Measurements from ENCODE around the gene COL6A5. TPM values are rescaled to one million over a fixed set of nuclear protein-coding genes. Genes with fewer than 3 reads are reported as not detected.

COL6A5 gene
- total and polyA plus RNA-seq, 10 of the 15 experiments (the other 5 are each of a cell fraction or from before 2014, with no cell fraction given) = 0.04 to 0.11 TPM; not detected in 8

- TF ChIP-seq PBX3 (IDR thresholded peaks at IDR 0.05; ENCODE audit: insufficient replicate concordance, low read depth, low read length) (no peak), BRCA1 (IDR thresholded peaks at IDR 0.05; ENCODE audit: low read depth, low read length) (no peak), YBX1 (IDR thresholded peaks at IDR 0.05) (no peak), FOS (IDR thresholded peaks at IDR 0.05; ENCODE audit: borderline replicate concordance, extremely low read depth, insufficient read length) (no peak)
Observed at GRCh38 chr3:130310109-130310508, 35.4 kb upstream of the COL6A5 start (continued).

GRCh38 chr3:130312374-130312773 is 33.1 kb upstream of the COL6A5 start:
- RAD21 ChIA-PET (ENCODE audit: unreplicated experiment) = no interaction called here
- BruUV-seq (replicated peaks) = no TSS peak

DNA sequence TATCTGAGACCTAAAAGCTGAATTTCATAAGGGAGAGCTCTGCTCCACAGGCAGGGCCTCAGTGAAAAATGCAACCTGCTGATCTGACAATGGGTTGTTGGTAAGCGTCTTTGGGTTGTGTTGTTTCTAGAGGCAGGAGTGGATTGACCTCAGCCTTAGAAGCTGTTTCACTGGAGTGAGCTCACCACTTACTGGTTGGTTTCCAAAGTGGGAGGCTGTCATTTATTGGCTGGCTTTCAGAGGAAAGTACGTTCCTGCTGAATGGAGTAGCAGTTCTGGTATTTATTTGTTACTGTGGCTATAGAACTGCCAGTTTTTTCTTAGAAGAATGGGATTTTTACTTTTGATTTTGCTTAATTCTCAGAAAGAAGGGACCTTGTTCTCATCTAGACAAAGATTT is 29.3 kb upstream of the COL6A5 start:
- H2AFZ ChIP-seq (ENCODE audit: control insufficient read depth, low read depth, low read length) = no peak overlapping the region
- H3K4me3 ChIP-seq = no peak overlapping the region
- 44% methylated on average over 2 of the region's 2 CpGs for WGBS (ENCODE audit: insufficient coverage, insufficient replicate concordance, low lambda C conversion rate, missing lambda C conversion rate)
- H3K79me2 ChIP-seq (ENCODE audit: control insufficient read depth, insufficient read depth, low read length) = no peaks in the 10 kb centered on the region
- SMC1A ChIA-PET (ENCODE audit: uncharacterized antibody, unreplicated experiment) = no interaction called here
- in situ Hi-C loops (cut with MboI) (no loop called here), intact Hi-C loops (cut with micrococcal nuclease; ENCODE audit: unreplicated experiment) (no loop called here)
- H3K9me3 ChIP-seq (replicated peaks; ENCODE audit: control insufficient read depth, insufficient read depth, low read length) = no peaks in the 10 kb centered on the region
- CTCF ChIA-PET = no interaction called here
- H3K27me3 ChIP-seq (replicated peaks in 1 of 2; ENCODE audit: control insufficient read depth in 2 of 2, insufficient read depth in 2 of 2, low read length in 1 of 2) = no peaks in the 10 kb centered on the region
- no peak for TF ChIP-seq ZZZ3 (IDR thresholded peaks at IDR 0.05; ENCODE audit: control insufficient read depth, insufficient read length, low read depth)
- no peak for TF ChIP-seq YY1 (IDR thresholded peaks at IDR 0.05; ENCODE audit: low read depth, low read length)
- H4K20me1 ChIP-seq (ENCODE audit: control insufficient read depth, insufficient read depth) = no peaks in the 10 kb centered on the region
- FAIRE-seq = no peak
- H3K9ac ChIP-seq (ENCODE audit: control insufficient read depth, insufficient read depth, low read length) = no peak overlapping the region
- peak; percentile 21; the same call in 1 of the 3 replicates for ATAC-seq
- no TSS peak for BruUV-seq (replicated peaks)
- no peak overlapping the region for H3K27ac ChIP-seq (ENCODE audit: control insufficient read depth, insufficient read depth)
- no peak overlapping the region for H3K4me2 ChIP-seq (ENCODE audit: control insufficient read depth, insufficient read depth)
- POLR2A ChIA-PET = no interaction called here
- H3K36me3 ChIP-seq (ENCODE audit: control insufficient read depth in 2 of 2, insufficient read depth in 2 of 2, low read length in 1 of 2) = no peaks in the 10 kb centered on the region
- no peaks in the 10 kb centered on the region for H3K4me1 ChIP-seq (ENCODE audit: control insufficient read depth, insufficient read depth, low read length)
- DNase-seq (ENCODE audit: low read depth, low spot score) = no peak
- RAD21 ChIA-PET (ENCODE audit: unreplicated experiment) = no interaction called here

More at GRCh38 chr3:130312374-130312773, 33.1 kb upstream of the COL6A5 start:
- SMC1A ChIA-PET (ENCODE audit: uncharacterized antibody, unreplicated experiment) = no interaction called here
- H3K9me3 ChIP-seq (replicated peaks; ENCODE audit: control insufficient read depth, insufficient read depth, low read length) = no peaks in the 10 kb centered on the region
- no peak for DNase-seq (ENCODE audit: low read depth, low spot score)
- no peaks in the 10 kb centered on the region for H3K27me3 ChIP-seq (replicated peaks in 1 of 2; ENCODE audit: control insufficient read depth in 2 of 2, insufficient read depth in 2 of 2, low read length in 1 of 2)
- no peak overlapping the region for H3K9ac ChIP-seq (ENCODE audit: control insufficient read depth, insufficient read depth, low read length)
- H4K20me1 ChIP-seq (ENCODE audit: control insufficient read depth, insufficient read depth) = no peaks in the 10 kb centered on the region
- H2AFZ ChIP-seq (ENCODE audit: control insufficient read depth, low read depth, low read length) = no peak overlapping the region
- CTCF ChIA-PET = no interaction called here
- intact Hi-C loops (cut with micrococcal nuclease; ENCODE audit: unreplicated experiment) (no loop called here), in situ Hi-C loops (cut with MboI) (no loop called here)
- H3K4me2 ChIP-seq (ENCODE audit: control insufficient read depth, insufficient read depth) = no peak overlapping the region
- H3K27ac ChIP-seq (ENCODE audit: control insufficient read depth, insufficient read depth) = no peak overlapping the region
- H3K4me3 ChIP-seq = no peak overlapping the region
- TF ChIP-seq NFXL1 (IDR thresholded peaks at IDR 0.05; ENCODE audit: borderline replicate concordance) = no peak
- H3K79me2 ChIP-seq (ENCODE audit: control insufficient read depth, insufficient read depth, low read length) = no peaks in the 10 kb centered on the region
- ATAC-seq = no peak
- no peaks in the 10 kb centered on the region for H3K36me3 ChIP-seq (ENCODE audit: control insufficient read depth in 2 of 2, insufficient read depth in 2 of 2, low read length in 1 of 2)
- POLR2A ChIA-PET = no interaction called here
- no peak for FAIRE-seq
- H3K4me1 ChIP-seq (ENCODE audit: control insufficient read depth, insufficient read depth, low read length) = no peaks in the 10 kb centered on the region

Measured in GM12878 (cell line).